OCI-LY1 (cell line): ENCODE results near the gene MYBPC3.

Experiments
- H2AFZ ChIP-seq: fragments of 200-600 bp; sonication (generic), shearing (Covaris generic); 2 replicates; pipeline ENCODE4 v1.6.0; 2014; ENCODE audit warnings: antibody characterized with exemption, mild to moderate bottlenecking, low read length
- H3F3A ChIP-seq: fragments of 200-600 bp; sonication (generic), shearing (Covaris generic); 2 replicates; pipeline ENCODE4 v1.6.0; 2014; ENCODE audit warnings: mild to moderate bottlenecking, antibody characterized with exemption, low read length, moderate library complexity; ENCODE audit not compliant: insufficient read depth
- H3K27ac ChIP-seq: fragments of 200-600 bp; sonication (generic); 2 replicates; pipeline ENCODE4 v1.5.1; 2014; ENCODE audit warnings: low read length, mixed run types, mild to moderate bottlenecking, low read depth; ENCODE audit not compliant: poor library complexity, severe bottlenecking
- H3K27me3 ChIP-seq: fragments of 200-600 bp; sonication (generic); 2 replicates; pipeline ENCODE4 v1.6.0; 2014; ENCODE audit warnings: antibody characterized with exemption, mild to moderate bottlenecking, low read length, moderate library complexity; ENCODE audit not compliant: insufficient read depth
- H3K36me3 ChIP-seq: fragments of 200-600 bp; sonication (generic); 2 replicates; pipeline ENCODE4 v1.6.1; 2014; ENCODE audit warnings: mild to moderate bottlenecking, antibody characterized with exemption, low read length, moderate library complexity, mixed read lengths; ENCODE audit not compliant: insufficient read depth
- H3K4me1 ChIP-seq: fragments of 200-600 bp; sonication (generic); 2 replicates; pipeline ENCODE4 v1.5.1; 2014; ENCODE audit warnings: mild to moderate bottlenecking, low read length, moderate library complexity; ENCODE audit not compliant: insufficient read depth, severe bottlenecking
- H3K4me2 ChIP-seq: fragments of 200-600 bp; sonication (generic), shearing (Covaris generic); 2 replicates; pipeline ENCODE4 v1.6.1; 2014; ENCODE audit warnings: low read length
- H3K4me3 ChIP-seq: fragments of 200-600 bp; sonication (generic); 2 replicates; pipeline ENCODE4 v1.5.1; 2014; ENCODE audit warnings: low read length, low read depth, mild to moderate bottlenecking, mixed read lengths; ENCODE audit not compliant: poor library complexity, severe bottlenecking
- H3K79me2 ChIP-seq: fragments of 200-600 bp; shearing (Covaris generic); 2 replicates; pipeline ENCODE4 v1.6.1; 2016; ENCODE audit warnings: mixed run types, low read length, mixed read lengths; ENCODE audit not compliant: insufficient read depth
- H3K9ac ChIP-seq: fragments of 200-600 bp; sonication (generic), shearing (Covaris generic); 2 replicates; pipeline ENCODE4 v1.6.1; 2014; ENCODE audit warnings: mild to moderate bottlenecking, low read length, mixed read lengths
- H3K9me2 ChIP-seq: fragments of 200-600 bp; sonication (generic), shearing (Covaris generic); 2 replicates; pipeline ENCODE4 v1.6.1; 2014; ENCODE audit warnings: low read depth, mild to moderate bottlenecking, low read length, mixed read lengths
- H3K9me3 ChIP-seq: fragments of 200-600 bp; shearing (Covaris generic); 2 replicates; pipeline ENCODE4 v1.6.1; 2014; ENCODE audit warnings: low read length, mixed read lengths
- H4K20me1 ChIP-seq: fragments of 200-600 bp; sonication (generic), shearing (Covaris generic); 2 replicates; pipeline ENCODE4 v1.6.0; 2016; ENCODE audit warnings: mild to moderate bottlenecking, low read length; ENCODE audit not compliant: insufficient read depth
- CTCF ChIP-seq: fragments of 200-600 bp; sonication (generic), shearing (Covaris generic); IDR thresholded peaks from 2 replicates; pipeline ENCODE4 v1.5.1; 2017; ENCODE audit warnings: mild to moderate bottlenecking, antibody characterized with exemption, low read length, moderate library complexity, mixed read lengths
- EZH2 ChIP-seq: fragments of 200-600 bp; sonication (generic), shearing (Covaris generic); IDR thresholded peaks from 2 replicates; pipeline ENCODE4 v1.8.0; 2017; ENCODE audit warnings: borderline replicate concordance, mixed run types, mild to moderate bottlenecking, antibody characterized with exemption, low read length, moderate library complexity, mixed read lengths

Gene MYBPC3

GRCh38 chr11:47388697-47389576 is 36.4 kb upstream of the MYBPC3 start:
- no peak overlapping the region for H3K9ac ChIP-seq
- peaks cover 14% of the 10 kb centered on the region for H3K4me1 ChIP-seq
- TF ChIP-seq CTCF (no peak), EZH2 (no peak)
- H3K79me2 ChIP-seq: no peaks in the 10 kb centered on the region
- H3K9me2 ChIP-seq: no peaks in the 10 kb centered on the region
- H3K27me3 ChIP-seq: no peaks in the 10 kb centered on the region
- no peak overlapping the region for H3K27ac ChIP-seq
- no peak overlapping the region for H3K4me3 ChIP-seq
- no peaks in the 10 kb centered on the region for H3K36me3 ChIP-seq
- H4K20me1 ChIP-seq: no peaks in the 10 kb centered on the region
- H3K9me3 ChIP-seq: no peaks in the 10 kb centered on the region
- H2AFZ ChIP-seq: no peak overlapping the region
- no peaks in the 10 kb centered on the region for H3F3A ChIP-seq
- H3K4me2 ChIP-seq: no peak overlapping the region

GRCh38 chr11:47387944-47388696 is 35.6 kb upstream of the MYBPC3 start:
- H3K36me3 ChIP-seq: no peaks in the 10 kb centered on the region
- no peaks in the 10 kb centered on the region for H3F3A ChIP-seq
- H3K4me1 ChIP-seq: peaks cover 5% of the 10 kb centered on the region
- H3K27me3 ChIP-seq: no peaks in the 10 kb centered on the region
- no peaks in the 10 kb centered on the region for H3K9me3 ChIP-seq
- TF ChIP-seq CTCF (no peak), EZH2 (no peak)
- no peak overlapping the region for H3K27ac ChIP-seq
- no peaks in the 10 kb centered on the region for H3K79me2 ChIP-seq
- no peak overlapping the region for H3K4me2 ChIP-seq
- no peak overlapping the region for H3K4me3 ChIP-seq
- no peak overlapping the region for H2AFZ ChIP-seq
- no peak overlapping the region for H3K9ac ChIP-seq
- H4K20me1 ChIP-seq: no peaks in the 10 kb centered on the region
- no peaks in the 10 kb centered on the region for H3K9me2 ChIP-seq

GRCh38 chr11:47384498-47384897 is 32.0 kb upstream of the MYBPC3 start:
- no peaks in the 10 kb centered on the region for H3K27me3 ChIP-seq
- no peaks in the 10 kb centered on the region for H3K9me3 ChIP-seq
- TF ChIP-seq EZH2: no peak
- no peak for TF ChIP-seq CTCF
- no peak overlapping the region for H3K4me2 ChIP-seq
- no peak overlapping the region for H3K9ac ChIP-seq
- H3F3A ChIP-seq: no peaks in the 10 kb centered on the region
- no peak overlapping the region for H3K27ac ChIP-seq
- no peaks in the 10 kb centered on the region for H3K9me2 ChIP-seq
- H2AFZ ChIP-seq: no peak overlapping the region
- H3K36me3 ChIP-seq: no peaks in the 10 kb centered on the region
- no peaks in the 10 kb centered on the region for H3K79me2 ChIP-seq
- no peaks in the 10 kb centered on the region for H3K4me1 ChIP-seq
- no peaks in the 10 kb centered on the region for H4K20me1 ChIP-seq
- H3K4me3 ChIP-seq: no peak overlapping the region
